ENCODE results near the gene MRPL18.

Gene MRPL18

DNA sequence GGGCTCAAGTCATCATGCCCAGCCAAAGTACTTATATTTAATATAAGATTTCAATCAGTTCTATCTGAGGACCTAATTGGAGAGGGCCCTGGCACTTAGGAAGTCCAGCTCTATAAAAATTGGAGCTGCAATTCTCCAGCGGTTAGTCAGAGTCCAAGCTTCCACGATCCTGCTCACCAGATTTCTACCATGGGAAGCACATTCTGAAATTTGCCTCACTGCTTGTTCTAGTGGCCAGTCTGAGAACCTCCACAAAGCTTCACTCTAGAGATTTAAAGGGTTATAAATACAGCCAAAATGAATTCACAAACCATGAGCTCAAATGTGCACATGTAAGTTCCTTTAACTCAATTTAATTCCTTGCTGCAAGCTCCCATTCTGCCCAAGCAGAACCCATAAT, 43.3 kb downstream of the MRPL18 start:
- peak overlapping the region in 1 of 2 donors; percentile 50 for H3K27ac ChIP-seq
- no peak overlapping the region for H3K4me3 ChIP-seq
- no peak for TF ChIP-seq CTCF (IDR thresholded peaks at IDR 0.05)
- no peak for DNase-seq (ENCODE audit: low spot score)

- Histone ChIP-seq H3K27ac (peak overlapping the region in 1 of 2 donors; percentile 50), H3K4me3 (no peak overlapping the region)
- no peak for DNase-seq (ENCODE audit: low spot score)
- TF ChIP-seq CTCF (IDR thresholded peaks at IDR 0.05): no peak
These were observed 43.8 kb downstream of the MRPL18 start for GRCh38 chr6:159833997-159834603.

DNA sequence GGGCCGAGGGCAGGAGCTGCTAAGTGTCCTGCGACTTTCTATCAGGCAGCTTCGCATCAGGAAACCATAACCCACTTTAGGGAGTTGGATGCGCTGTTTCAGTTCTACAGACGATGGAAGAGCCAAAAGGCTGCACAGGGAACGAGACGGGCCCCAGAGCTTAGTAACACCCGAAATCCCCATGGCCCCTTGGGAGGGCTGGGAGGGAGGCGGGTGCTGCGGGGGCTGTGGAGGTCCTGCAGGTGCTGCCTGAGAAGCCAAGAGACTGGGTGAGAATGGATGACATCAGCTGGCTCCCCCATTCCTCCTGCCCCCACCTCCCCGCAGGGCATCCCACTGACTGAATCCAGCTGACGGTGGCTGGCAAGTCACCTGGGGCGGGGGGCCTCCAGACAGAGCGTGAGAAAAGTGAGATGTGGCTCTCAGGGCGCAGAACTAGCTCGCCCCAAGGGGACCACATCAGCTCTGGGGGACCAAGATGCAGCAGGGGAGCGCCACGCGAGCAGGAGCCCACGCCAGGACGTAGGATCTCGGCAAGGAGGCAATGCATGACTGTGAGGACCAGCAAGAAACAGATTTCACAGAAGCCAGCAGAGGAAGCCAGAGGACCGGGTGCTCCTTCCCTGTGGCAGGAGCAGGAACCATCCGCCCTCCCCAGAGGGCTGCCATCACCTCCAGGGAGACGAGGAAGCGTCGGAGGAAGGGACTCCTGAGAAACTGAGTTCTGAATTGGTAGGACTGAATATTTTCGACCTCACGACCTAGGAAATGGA, 46.6 kb downstream of the MRPL18 start:
- Histone ChIP-seq H3K4me3 (peak overlapping the region; percentile 58), H3K27ac (peak overlapping the region; percentile 79 to 87)
- DNase-seq (ENCODE audit: low spot score): no peak
- no peak for TF ChIP-seq CTCF (IDR thresholded peaks at IDR 0.05)

GRCh38 chr6:159837511-159837910, 47.2 kb downstream of the MRPL18 start:
- no peak for TF ChIP-seq CTCF (IDR thresholded peaks at IDR 0.05)
- peak overlapping the region in 1 of 2 donors; percentile 87 for H3K27ac ChIP-seq
- peak overlapping the region; percentile 58 for H3K4me3 ChIP-seq
- no peak for DNase-seq (ENCODE audit: low spot score)

DNA sequence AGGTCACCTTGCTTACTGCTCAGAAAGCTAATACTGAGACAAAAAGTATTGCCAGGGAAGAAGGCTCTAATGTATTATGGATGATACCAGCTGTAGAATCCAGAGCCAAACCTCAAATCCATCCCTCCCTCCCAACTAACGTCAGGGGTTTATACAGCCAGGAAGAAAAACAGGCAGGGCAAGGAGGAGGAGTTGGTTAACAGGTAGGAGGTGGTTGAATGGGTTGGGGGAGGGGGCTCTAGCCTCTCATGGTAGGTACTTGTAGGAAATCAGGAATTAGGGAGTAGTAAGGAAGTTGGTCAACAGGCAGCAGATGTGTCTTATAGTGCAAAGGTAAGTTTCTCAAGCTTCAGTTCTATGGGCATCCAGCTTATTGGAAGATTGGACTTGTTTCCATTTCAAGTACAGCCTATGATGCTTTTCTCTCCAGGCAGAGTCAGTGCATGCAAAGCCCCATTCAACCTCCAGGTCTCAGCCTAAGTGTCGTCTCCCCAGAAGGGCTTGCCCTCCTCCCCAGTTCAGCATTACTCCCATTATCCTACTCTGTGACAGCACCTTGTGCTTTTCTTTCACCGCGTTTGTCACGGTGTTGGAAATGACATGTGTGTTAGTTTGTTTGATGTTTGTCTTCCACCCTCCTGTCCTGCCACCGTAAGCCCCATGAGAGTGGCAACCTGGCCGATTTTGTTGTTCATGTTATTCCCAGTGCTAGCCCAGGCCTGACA, 47.9 kb downstream of the MRPL18 start:
- no peak overlapping the region for H3K4me3 ChIP-seq
- no peak for TF ChIP-seq CTCF (IDR thresholded peaks at IDR 0.05)
- H3K27ac ChIP-seq: no peak overlapping the region
- no peak for DNase-seq (ENCODE audit: low spot score)

- H3K4me3 ChIP-seq: no peak overlapping the region
- no peak overlapping the region for H3K27ac ChIP-seq
- no peak for TF ChIP-seq CTCF (IDR thresholded peaks at IDR 0.05)
- no peak for DNase-seq (ENCODE audit: low spot score)
These were observed 51.8 kb downstream of the MRPL18 start for GRCh38 chr6:159842035-159842434.

Measured in coronary artery (tissue), 2 donors.